ENCODE results near the gene ELP1.

ELP1 gene

GRCh38 chr9:108882052-108882888 is 51.7 kb downstream of the ELP1 start:
- DNase-seq = no peak

GRCh38 chr9:108880738-108881316 is 53.1 kb downstream of the ELP1 start:
- no peak for DNase-seq

GRCh38 chr9:108877524-108877923 is 56.4 kb downstream of the ELP1 start:
- DNase-seq = no peak

GRCh38 chr9:108876425-108876824 is 57.5 kb downstream of the ELP1 start:
- DNase-seq = no peak

DNA sequence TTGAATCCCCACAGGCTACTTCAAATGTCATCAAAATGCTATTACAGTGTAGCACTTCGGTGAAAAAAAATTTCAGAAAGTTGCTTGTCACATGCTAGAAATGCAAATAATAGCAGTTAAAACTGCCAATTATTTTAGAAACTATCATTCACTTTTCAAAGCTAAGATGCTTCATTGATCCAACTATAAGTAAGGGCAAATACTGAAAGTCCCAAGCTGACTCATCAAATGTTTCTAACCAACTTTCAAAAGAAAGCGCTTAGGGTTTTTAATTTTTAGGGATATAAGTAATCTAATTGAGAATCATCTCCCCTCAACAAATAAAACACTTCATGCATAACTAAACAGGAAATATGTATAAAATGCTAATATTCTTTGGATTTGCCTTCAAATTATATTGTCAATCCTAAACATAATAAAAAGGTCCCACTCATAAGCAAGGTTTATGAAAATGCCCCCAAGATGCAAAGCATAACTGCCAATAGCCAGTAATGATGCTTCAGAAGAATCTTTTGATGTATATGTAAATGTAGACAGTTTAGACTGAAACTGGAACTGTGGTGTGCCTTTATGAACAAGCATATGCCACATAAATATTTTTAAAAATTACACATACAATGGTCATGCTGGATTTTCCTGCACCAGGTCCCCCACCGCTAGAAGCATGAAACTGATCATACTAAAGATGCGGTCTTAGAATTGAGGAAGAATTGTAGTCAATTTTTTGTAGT is 59.7 kb downstream of the ELP1 start:
- DNase-seq = no peak

- DNase-seq = no peak
Observed at GRCh38 chr9:108869092-108869725, 64.7 kb downstream of the ELP1 start.

DNA sequence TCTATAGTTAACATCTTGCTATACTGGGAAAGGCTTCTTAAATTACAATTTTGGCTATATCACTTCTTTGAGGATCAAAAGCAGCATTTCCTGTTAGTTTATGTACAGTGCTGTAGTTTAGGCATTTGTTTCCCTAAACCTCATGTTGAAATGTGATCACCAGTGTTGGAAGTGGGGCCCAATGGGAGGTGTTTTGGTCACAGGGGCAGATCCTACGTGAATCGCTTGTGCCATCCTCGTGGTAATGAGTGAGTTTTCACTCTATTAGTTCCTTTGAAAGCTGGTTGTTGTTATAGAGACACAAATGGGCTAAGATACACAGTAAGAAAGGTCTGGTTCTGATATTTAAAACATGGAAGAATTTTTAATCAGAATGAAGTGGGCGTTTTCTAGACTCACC is 66.1 kb downstream of the ELP1 start:
- DNase-seq = no peak

DNA sequence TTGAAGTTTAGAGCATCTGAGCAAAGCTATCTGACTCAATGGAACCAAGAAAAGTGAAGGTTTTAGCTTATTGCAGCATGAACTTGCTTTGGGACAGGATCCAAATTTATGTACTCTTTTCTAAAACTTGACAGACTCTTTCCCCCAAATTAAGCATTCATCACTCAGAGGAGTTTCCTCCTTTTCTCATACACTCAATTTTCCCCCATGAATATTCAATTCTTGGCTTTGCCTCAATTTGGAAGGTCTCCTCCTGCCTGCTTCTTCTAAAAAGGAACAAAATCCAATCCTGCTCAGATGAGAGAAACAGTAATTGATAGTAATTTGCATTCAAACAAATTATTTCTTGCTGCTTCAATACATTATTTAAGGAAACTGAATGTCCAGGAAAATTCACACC is 66.8 kb downstream of the ELP1 start:
- no peak for DNase-seq

DNA sequence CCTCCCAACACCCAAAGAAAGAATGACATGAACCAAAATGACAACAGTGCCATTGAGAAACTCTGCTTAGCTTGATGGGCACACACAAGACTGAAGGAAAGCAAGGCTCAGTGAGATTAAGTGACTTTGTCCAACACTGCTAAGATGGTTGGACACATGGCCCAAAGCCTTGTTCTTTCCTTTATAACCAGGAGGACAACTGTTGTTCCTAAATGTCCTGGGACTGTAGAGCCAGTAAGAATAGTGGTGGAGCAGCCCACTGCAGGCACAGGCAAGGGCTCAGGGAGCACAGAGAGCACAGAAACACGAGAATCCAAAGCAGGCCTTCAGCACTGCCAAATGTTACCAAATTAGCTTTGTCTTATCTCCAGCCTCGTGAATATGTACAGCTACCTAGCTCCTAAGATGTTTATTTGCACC is 67.9 kb downstream of the ELP1 start:
- no peak for DNase-seq

- DNase-seq = no peak
Observed at GRCh38 chr9:108865037-108865436, 68.9 kb downstream of the ELP1 start.

DNA sequence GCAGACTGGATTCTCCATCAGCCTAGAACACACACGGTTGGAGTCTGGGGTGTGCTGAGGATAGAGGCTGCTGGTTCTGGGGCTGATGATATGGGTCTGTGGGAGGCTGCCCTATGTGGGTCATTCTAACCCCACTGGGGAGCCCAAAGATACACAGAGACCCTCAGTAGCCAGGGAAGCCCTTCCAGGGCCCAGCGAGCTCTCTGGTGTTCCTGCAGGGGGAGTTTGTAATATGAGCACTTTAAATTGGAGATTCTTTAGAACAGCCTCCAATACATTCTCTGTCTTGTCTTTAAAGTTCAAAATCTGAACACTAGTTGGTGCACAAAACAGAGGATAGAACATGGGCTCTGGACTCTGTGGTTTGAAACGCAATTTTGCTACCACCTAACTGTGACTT is 69.5 kb downstream of the ELP1 start:
- DNase-seq = no peak

DNA sequence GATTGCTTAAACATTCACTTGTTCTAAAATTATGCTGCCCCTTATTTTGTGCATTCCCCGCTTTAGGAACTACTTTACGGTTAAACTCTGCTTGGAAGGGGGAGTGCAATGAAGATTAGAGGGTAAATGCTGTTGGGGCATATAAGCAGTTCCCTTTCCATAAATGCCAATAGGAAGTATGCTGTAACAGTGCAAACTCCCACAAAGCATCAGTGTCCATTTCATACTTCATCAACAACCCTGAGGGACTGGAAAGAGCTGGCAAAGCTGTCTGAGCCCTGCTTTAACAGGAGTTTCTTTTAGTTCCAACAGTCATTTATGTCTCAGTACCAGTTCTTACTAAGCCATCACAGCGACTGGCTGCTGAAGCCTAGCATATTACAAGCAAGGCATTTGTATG is 70.0 kb downstream of the ELP1 start:
- DNase-seq = no peak

GRCh38 chr9:108861997-108862396 is 71.9 kb downstream of the ELP1 start, which contains the start of gene ACTL7A:
TSS of gene ACTL7A (plus strand) at chr9:108862266. CDS start at chr9:108862323, 57 bp downstream.
- DNase-seq = no peak

- DNase-seq = no peak
Observed at GRCh38 chr9:108861464-108861863, 72.5 kb downstream of the ELP1 start.

DNA sequence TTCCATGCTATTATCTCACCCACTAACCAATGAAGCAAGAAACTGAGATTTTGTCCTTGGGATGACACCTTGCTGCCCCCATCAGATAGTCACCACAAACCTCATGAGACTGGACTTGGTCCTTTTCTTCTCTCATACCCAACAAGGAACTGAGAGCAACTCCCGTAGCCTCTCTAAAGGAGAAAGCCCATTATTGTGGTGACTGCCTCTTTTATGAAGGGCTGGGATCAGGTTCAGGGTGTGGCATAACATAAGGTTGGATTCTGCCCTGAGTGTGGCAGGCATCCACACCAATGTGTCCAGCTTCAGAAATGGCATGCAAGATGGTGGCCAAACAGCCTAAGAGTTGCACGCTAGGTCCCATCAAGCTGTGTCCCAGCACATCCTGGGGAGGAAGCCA is 73.2 kb downstream of the ELP1 start:
- no peak for DNase-seq

- no peak for DNase-seq
Observed at GRCh38 chr9:108860354-108860753, 73.6 kb downstream of the ELP1 start.

DNA sequence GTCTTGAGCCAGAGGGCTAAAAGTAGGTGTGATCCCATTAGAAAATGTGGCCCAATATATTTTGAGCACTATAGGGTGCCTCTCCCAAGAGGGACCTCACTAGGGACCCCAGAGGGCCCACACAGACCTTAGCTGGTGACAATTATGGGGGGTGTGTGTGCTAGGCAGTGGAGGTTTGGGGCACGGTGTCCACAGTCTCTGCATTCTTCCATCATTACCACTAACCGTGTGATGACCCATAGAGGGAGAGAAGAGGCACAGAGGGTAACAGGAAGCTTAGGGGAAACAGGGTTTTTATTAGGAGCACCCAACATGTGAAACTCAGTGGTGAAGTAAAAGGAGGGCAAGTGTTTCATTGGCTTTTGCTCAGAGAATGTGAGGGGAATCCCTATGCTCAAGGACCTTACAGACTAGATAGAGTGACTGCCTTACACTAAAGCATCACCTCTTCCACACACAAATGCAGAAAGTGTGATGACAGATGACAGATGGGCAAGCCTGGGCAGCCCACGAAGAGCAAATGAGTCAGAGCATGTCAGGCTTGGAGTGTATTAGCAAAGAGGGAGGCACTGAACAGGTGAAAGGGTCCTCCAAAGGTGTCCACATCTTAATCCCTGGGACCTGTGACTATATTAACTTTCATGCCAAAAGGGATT is 74.3 kb downstream of the ELP1 start:
- DNase-seq = no peak

DNA sequence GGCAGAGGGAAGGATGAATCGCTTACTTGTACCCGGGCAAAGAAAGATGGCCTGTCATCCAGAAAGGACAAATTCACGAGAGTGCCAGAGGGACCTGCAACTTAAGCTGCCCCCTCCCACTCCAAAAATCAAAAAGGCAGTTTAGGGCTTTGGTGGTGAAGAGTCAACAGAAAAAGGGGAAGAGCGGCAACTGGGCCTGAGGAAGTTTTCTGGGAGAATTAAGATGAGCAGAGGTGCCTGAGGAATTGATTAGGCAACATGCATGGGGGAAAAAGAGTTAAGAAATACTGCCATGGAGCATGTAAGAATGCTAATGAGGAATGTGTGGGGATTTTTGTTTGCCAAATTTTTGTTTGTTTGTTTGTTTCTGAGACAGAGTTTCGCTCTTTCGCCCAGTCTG is 76.4 kb downstream of the ELP1 start:
- DNase-seq = no peak

DNA sequence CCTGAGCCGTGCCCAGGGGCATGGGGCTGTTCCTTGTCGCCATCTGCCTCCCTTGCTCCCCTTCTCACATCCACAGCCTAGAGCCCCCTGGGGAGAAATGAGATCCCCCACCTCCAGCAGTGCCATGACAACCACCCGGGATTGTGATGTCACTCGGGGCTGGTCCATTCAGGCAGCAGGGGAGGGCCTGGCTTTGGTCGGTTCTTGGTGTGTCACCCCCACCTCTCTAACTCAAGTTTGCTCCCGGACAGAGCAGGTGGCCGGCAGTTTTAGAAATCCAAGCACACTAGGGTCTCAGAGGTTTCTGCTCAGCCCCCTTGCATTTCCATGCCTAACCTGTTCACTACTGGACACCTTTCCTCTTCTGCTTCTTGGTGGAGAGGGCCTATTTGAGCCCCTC is 78.0 kb downstream of the ELP1 start, which contains the start of gene ACTL7B:
Gene ACTL7B (minus strand): TSS at position 99 of the 400 bp plus-strand sequence. CDS start 56 bp downstream, at position 43.
- DNase-seq = no peak

- DNase-seq = no peak
Observed at GRCh38 chr9:108855529-108855886, 78.4 kb downstream of the ELP1 start.

DNA sequence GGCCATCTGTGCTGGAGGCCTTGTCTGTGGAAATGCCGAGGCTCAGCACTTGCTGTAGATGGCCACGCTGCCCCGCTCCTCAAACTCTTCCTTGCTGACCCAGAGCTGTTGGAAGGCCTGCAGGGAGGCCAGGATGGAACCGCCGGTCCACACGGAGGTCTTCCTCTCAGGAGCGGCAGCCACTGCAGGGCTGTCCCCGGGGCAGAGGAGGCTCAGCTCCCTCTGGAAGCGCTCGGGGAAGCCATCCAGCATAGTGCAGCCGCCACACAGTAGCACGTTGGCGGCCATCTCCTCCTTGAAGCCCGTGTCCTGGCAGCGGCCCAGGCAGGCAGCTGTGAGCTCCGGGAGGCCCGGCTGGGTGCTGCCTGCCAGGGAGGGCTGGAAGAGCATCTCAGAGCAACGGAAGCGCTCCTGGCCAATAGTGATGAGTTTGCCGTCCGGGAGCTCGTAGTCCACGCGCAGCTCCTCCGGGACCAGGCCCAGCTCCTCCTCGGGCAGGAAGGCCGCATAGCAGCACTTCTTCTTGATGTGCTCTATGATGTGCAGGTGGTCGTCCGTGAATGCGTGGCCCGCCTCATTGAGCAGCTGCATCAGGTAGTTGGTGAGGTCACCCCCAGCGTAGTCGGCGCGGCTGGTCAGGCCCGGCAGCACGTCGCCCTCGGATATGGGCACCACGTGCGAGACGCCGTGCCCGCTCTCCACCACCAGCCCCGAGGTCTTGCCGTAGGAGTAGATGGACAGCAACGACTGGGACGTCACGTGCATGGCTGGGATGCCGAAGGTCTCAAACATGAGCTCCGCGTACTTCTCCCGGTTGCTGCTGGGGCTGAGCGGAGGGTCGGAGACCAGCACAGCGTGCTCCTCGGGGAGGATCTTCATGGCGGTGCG is 79.0 kb downstream of the ELP1 start:
- no peak for DNase-seq

DNA sequence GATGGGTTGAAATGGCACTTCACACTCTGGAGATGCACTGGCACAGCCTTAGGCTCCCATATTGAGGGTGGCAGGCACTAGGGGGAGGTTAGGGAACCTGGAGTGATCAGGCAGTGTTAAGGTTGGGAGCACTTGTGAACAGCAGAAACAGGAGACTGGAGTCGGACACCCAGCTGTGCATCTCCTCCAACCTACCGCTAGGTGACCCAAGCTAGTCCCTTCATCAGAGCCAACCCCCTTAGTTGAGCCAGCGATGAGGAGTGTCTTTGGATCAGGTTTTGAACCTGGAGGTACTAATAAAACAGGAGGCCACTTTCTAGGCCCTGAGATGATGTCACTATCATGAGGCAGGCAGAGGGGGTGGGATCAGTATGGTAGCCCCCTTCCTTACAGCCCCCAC is 79.8 kb downstream of the ELP1 start:
- DNase-seq = no peak

All from activated CD4-positive, alpha-beta T cell treated with anti-CD3 and anti-CD28 coated beads, Interleukin-2, amount 50 U/mL, for 16 hours (primary cell).